ENCODE data around the gene BBIP1. TPM values are rescaled to one million over a fixed set of nuclear protein-coding genes. Genes with fewer than 3 reads are reported as not detected.

BBIP1 gene
- total and polyA plus RNA-seq, 10 of the 15 experiments (the other 5 are each of a cell fraction or from before 2014, with no cell fraction given), result 13.8 to 40.8 (median 31.3) TPM

- Histone ChIP-seq H3K36me3 (ENCODE audit: control insufficient read depth in 2 of 2, insufficient read depth in 2 of 2, low read length in 1 of 2) (peaks cover 2 to 36% of the 10 kb centered on the region in 2 experiments; a peak in 3 of 4 replicates), H3K79me2 (ENCODE audit: control insufficient read depth, insufficient read depth, low read length) (peaks cover 33% of the 10 kb centered on the region), H4K20me1 (ENCODE audit: control insufficient read depth, insufficient read depth) (no peaks in the 10 kb centered on the region), H2AFZ (ENCODE audit: control insufficient read depth, low read depth, low read length) (no peak overlapping the region), H3K4me1 (ENCODE audit: control insufficient read depth, insufficient read depth, low read length) (peaks cover 6% of the 10 kb centered on the region), H3K4me3 (no peak overlapping the region; the same call in 1 of the 2 replicates), H3K27me3 (replicated peaks in 1 of 2; ENCODE audit: control insufficient read depth in 2 of 2, insufficient read depth in 2 of 2, low read length in 1 of 2) (no peaks in the 10 kb centered on the region), H3K27ac (ENCODE audit: control insufficient read depth, insufficient read depth) (no peak overlapping the region), H3K9me3 (replicated peaks; ENCODE audit: control insufficient read depth, insufficient read depth, low read length) (no peaks in the 10 kb centered on the region), H3K9ac (ENCODE audit: control insufficient read depth, insufficient read depth, low read length) (no peak overlapping the region), H3K4me2 (ENCODE audit: control insufficient read depth, insufficient read depth) (peak overlapping the region; percentile 73)
- ATAC-seq (peak; percentile 5; the same call in 2 of the 3 replicates), FAIRE-seq (no peak), DNase-seq (ENCODE audit: low read depth, low spot score) (no peak)
- ChIA-PET CTCF (interaction anchor here (0.6 to 3.4 kb wide), 5 partner anchors 8 to 80 kb away, joined by 3 to 35 read pairs (median 6); no protein-coding TSS in a partner anchor), RAD21 (ENCODE audit: unreplicated experiment) (interaction anchor here (1.1 to 4.4 kb wide), 6 partner anchors 9 to 81 kb away, joined by 3 to 37 read pairs (median 12); partner anchors contain the start of genes BBIP1 and SHOC2), SMC1A (ENCODE audit: uncharacterized antibody, unreplicated experiment) (interaction anchor here (0.9 to 11.1 kb wide), 7 partner anchors 8 to 273 kb away, joined by 3 to 102 read pairs (median 11); no protein-coding TSS in a partner anchor), POLR2A (interaction anchor here (0.6 to 0.9 kb wide), 2 partner anchors 11 to 14 kb away, joined by 3 read pairs; no protein-coding TSS in a partner anchor)
- BruUV-seq (replicated peaks), result TSS peak; percentile 17
- in situ Hi-C loops (cut with MboI), result no loop called here
- 85% methylated on average over 10 of the region's 10 CpGs for WGBS (ENCODE audit: insufficient coverage, insufficient replicate concordance, low lambda C conversion rate, missing lambda C conversion rate)
- intact Hi-C loops (cut with micrococcal nuclease; ENCODE audit: unreplicated experiment), result no loop called here
- TF ChIP-seq EZH2 (IDR thresholded peaks at IDR 0.05; ENCODE audit: borderline replicate concordance, control insufficient read depth, low read depth, low read length), result no peak
- 0 out of 2 replicates have a peak, but pooled peaks have one; percentile 27 for TF ChIP-seq RUNX3 (IDR thresholded peaks at IDR 0.05; ENCODE audit: low read length)
- TF ChIP-seq CREB1 (IDR thresholded peaks at IDR 0.05; ENCODE audit: low read depth), result no peak
- no peak for TF ChIP-seq E2F8 (IDR thresholded peaks at IDR 0.05; ENCODE audit: low read depth, partially characterized antibody)
- TF ChIP-seq MEF2A (IDR thresholded peaks at IDR 0.05; ENCODE audit: insufficient read depth, low read depth, low read length), result 0 out of 2 replicates have a peak, but pooled peaks have one; percentile 15
Measured at GRCh38 chr10:110883924-110884323, 35.1 kb downstream of the BBIP1 start.

Data from GM12878 (cell line).